Endometrium (tissue), 2 donors: ENCODE data around the gene PIK3C3.
"Not testable (repeated sequence)": the region's sequence is repeated elsewhere in the genome, so short reads cannot be mapped to it uniquely, and the experiment has no call there.

ENCODE experiments used
- FAIRE-seq: peaks from 2 replicates; lab custom pipeline; 2012; peaks lifted over from hg19 to GRCh38; lab: Jason Lieb, UNC
- donor health status: control.
- donor health status: control.

PIK3C3 gene

DNA sequence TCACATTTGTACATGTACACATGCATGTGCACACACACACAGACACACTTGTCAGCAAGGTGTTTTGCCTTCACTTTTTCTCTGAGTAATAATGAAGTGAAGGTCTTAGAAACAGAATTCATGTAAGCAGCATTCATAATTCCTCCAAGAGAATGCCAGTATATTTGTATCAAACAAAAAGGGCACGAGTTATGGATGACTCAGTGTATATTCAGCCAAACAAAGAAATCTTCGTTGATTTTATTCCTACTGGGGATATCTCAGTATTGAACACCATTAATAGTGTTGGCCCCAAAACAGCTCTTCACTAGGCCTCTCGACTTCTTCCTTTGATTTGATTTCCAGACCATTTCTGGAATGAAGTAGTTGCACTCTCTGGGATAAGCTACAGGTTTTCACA, 125.3 kb downstream of the PIK3C3 start:
- FAIRE-seq, result no peak

DNA sequence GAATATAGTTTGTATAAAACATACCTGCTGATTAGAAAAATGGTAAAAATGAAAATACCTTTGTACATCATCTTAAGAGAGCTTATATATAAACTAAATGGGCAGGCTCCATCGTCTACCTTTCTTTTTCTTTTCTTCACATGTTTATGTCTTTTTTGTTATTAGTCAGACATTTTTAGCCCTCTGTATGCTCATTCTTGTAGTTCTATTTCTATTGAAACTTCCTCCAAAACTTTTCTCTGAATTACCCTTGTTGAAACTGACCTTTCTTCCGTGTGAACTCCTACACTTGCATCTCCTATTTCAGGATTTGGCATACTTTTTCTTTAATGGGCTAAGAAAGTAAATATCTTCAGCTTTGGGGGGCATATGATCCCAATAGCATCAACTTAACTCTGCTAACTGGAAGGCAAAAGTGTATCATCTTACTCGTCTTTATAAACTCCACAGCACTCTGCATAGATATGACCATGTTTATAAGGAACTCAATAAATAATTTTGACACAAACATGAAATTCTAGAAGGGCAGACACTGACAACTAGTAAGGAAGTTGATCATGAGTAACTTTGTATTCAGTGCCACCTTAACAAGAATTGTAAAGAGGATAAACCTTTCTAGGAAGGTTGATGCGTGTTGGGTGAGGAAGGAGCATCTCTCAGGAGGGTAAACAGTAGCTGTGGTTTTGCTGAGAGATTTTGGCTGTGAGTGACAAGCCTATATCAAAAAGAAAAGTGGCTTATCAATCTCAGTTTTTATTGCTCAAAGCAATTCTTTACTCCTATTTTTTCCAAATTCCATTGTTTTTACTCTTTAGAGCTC, 127.6 kb downstream of the PIK3C3 start:
- no peak for FAIRE-seq

DNA sequence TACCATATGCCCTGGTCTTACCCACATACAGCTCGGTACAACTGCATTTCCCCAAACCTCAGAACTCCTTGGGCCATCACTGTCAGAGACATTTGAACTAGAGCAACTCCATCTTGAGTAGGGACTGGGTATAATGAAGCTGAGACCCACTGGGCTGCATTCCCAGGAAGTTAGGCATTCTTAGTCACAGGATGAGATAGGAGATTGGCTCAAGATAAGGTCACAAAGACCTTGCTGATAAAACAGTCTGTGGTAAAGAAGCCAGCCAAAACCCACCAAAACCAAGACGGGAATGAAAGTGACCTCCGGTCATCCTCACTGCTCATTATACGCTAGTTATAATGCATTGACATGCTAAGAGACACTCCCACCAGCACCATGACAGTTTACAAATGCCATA, 131.3 kb downstream of the PIK3C3 start:
- no peak for FAIRE-seq

DNA sequence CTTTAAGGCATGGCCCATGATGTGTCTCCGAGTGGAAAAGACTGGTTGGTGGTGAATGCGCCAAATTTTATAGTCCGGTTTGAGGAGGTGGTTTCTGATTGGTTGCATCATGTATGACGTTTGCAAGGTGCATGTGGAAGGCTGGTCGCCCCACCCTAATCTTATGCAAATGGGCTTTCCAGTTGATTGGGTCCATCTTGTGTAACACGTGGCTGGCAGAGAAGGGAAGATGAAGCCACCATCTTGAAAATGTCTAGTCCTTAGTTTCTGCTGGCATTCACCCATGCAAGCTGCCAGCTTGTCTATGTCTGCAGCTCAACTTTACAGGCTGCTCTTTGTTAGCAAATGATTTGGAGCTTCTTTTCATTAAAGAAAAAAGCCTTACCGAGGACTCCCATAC, 132.2 kb downstream of the PIK3C3 start:
- FAIRE-seq, result no peak

DNA sequence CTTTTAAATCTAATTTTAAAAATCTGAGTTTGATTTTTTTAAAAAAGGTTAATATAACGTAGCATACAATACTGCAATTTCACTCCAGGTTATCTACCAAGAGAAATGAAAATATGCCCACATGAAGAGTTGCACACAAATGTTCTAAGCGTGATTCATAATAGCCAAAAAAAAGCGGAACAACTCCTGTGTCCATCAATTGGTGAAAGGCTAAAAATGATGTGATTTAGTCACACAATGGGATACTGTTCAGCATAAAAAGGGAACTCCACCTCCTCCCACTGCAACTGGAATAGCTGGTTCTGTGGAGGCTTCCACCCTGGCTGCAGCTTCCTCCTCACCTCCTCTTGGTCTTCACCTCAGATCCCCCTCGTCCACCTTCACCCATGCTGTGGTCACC, 132.8 kb downstream of the PIK3C3 start:
- no peak for FAIRE-seq

DNA sequence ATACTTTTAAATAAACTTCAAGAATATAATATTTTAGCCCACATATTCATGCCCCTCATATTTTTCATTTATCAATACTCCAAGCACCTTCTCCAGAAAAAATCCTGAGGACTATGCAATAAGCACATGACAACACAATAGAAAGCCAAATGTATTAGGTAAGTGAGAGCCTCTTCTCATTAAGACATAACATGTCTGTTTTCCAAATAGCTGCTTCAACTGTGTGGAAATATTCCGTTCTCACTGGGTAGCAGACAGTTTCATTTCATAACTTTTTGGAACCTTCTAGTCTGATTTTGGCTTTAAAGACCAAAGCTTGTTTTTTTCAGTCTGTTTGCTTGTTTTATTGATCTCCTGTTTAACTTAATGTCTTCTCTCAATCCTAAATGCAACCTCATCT, 137.8 kb downstream of the PIK3C3 start:
- FAIRE-seq, result no peak

DNA sequence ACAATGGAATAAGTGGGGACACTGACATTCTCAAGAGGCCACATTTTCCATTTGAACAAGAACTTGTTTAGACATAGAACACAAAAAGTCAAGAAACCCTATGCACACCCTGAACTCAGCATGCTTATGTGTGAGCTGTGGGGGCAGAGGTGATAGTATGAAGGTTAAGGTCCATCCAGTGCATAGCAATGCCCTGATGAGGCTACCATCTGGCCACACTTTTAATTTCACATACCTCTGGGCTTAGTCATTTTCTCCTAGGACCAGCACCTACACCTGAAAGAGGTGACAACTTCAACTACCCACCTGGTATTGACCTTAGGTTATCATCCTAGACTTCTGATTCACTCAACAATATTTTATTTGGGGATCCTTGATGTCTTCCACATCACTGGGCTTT, 139.8 kb downstream of the PIK3C3 start:
- FAIRE-seq, result no peak

DNA sequence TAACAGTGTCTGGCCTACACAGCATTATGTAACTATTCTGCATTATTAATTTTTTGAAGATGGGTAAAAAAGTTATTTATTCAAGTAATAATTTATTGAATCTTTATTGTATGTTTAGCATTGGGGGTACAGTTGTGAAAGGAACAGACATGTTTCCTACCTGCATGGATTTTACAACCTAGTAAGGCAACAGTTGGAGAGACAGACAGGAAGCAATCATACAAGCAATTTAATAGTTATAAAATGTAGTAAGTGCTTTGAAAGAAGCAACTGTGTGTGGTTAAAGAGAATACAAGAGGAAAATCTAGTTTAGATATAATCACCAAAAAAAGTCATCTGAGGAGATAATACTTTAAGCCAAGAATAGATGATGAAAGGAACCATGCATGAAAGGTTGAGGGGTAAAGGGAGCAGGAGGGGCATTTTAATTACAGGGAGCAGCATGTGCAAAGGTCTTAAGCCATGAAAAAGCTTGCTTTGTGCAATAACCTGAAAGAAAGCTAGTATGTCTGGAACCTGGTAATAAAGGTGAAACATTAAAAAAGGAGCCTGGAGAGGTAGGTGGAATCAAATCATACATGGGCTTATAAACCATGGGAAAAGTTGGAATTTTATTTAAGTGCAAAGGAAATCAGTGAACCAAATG, 140.8 kb downstream of the PIK3C3 start:
- no peak for FAIRE-seq

DNA sequence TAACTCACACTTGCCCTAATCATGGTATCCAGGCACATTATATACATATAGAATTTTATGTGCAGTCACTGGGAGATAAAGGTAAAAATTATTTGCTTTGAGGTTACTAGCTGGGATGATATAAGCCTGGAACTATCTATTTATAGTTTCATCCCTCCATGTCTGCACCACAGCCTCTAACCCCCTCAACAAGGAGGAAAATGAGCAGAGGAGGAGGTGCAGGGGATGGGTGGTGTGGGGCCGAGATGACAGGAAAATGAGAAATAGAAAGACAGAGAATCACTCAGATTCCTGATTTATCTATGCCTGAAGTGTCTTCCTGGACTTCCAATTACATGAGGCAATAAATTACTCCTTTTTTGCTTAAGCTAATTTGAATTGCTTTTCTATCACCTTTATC, 145.2 kb downstream of the PIK3C3 start:
- FAIRE-seq, result no peak

DNA sequence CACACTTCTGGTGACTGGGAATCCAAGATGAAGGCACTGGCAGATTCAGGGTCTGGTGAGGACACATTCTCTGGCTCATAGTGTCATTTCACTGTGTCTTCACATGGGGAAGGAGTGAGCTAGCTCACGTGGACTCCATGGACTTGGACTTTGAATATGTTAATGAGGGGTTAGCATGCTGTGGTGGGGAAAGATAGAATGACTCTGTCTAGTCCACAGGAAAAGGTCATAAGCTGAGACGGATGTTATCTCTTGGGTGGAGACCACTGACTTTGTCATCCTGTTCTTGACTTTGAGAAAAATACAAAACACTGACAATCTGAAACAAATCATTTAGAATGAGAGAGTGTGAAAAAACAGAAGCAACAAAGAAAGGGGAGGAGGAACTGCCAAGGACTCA, 145.9 kb downstream of the PIK3C3 start:
- no peak for FAIRE-seq

DNA sequence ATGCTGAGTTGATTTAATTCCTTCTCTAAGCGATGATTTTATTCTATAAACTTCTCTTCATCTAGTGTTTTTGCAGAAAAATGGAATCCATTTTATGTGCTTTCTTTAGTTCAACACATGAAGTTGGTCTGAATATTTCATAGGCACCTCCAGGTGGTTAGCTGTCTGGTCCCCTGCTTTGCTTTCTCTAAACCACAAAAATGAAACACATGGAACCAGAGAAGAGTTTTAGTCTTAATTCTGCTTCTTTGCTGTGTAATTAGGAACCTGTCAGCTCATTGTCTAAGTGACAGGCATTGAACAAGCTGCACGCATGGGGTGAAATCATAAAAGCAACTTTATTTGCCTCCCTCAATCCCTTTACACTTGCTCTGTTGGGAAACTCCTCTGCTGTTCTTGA, 150.4 kb downstream of the PIK3C3 start:
- FAIRE-seq, result no peak

DNA sequence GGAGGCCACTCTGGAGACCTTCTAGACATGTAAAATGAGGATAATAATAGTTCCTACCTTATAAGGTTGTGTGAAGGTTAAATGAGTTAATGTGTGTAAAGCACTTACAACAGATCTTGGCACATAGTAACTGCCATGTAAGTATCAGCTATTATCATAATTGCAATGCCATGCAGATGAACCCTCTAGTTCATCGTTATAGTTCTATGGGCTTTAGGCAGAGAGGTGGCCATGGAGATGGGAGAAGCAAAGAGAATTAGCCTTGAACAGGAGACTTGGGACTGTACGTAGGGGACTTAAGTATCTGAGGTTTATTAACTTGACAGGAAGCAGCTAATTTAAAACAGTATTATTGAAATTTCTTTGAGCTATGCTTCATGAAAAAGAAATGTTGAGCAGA, 151.8 kb downstream of the PIK3C3 start:
- no peak for FAIRE-seq

DNA sequence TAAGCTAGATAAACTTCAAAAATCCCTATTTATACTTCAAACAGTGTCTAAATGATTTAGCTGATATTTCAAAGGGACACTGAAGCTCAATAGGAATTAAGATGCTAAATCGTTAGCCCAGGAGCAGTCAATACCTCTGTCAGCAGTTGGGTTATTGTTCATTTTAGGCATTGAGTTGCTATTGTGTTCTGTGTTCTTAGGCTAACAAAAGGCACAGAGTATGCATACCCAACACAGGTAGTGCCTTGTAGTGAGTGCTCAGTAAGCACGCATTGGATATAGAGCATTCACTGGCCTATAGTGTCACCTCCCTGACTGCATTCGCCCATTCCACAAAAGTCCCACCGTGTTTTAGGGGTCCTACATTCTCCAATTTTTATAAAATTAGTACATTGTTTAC, 152.3 kb downstream of the PIK3C3 start:
- FAIRE-seq, result no peak

DNA sequence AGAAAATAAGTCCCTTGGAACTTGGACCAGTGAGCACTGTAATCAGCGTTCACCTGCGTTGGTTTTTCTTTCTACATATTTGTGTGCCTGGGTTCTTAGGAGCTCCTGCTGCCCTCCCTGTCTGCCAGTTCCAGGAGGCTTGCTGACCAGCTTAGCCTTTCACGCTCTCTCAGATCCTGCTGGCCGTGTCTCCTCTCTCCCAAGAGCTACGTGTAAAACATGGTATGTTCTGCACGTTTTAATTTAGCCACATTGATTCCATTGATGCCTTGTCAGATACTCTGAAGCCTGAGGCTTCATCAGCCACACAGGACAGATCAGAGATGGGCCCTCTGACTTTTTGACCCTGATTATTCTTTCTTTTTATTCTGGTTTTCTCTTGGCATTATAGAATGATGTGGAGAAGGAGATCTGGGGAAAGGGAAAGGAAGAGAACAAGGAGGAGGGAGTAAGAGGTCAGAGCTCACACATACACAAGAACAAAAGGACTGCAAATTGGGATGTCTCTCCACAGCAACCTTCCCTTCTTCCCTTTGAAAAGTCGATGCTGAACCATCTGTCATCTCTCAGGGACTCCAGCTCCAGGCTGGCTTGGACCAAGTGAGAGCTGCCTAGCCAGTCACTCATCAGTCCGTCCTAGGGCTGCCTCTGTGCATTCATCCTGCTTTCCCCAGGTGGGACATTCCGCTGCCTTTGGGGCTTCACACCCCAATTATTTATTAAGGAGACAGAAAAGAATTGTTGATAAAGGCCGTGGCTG, 152.8 kb downstream of the PIK3C3 start:
- FAIRE-seq, result no peak

DNA sequence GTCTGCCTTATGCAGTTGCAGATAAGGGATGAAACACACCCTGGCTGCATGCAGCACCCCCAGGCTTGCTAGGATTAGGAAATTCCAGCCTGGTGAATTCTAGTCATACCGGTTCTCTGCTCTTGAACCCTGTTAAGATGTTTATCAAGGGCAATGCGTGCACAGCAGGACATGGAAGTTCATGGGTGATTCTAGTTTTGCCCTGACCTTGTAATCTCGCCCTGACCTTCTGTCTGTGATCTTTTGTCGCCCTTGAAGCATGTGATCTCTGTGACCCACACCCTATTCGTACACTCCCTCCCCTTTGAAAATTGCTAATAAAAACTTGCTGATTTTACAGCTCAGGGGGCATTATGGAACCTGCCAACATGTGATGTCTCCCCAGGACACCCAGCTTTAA, 157.1 kb downstream of the PIK3C3 start:
- FAIRE-seq, result not testable (repeated sequence)

DNA sequence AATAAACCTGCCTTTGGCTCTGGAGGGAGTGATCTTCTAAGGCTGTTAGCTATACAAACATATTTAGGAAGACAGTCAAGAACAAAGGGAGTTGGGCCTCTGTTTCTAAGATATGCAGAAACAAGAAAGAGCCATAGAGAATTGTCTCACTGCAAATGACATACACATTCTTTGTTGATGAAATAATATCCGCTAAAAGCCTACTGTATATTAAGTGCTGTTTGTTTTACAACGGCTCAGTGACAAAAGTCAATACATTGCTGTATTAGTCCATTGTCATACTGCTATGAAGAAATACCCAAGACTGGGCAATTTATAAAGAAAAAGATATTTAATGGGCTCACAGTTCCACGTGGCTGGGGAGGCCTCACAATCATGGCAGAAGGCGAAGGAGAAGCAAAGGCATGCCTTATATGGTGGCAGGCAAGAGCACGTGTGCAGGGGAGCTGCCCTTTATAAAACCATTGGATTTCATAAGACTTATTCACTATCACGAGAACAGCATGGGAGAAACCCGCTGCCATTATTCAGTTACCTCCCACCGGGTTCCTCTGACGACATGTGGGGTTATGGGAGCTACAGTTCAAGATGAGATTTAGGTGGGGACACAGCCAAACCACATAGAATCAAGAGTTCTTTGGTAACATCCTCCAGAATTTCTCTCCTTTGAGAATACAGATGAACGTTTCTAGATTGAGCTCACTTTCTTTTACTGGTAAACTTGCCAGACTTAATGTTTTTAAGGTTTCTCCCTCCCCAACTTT, 157.8 kb downstream of the PIK3C3 start:
- FAIRE-seq, result no peak

DNA sequence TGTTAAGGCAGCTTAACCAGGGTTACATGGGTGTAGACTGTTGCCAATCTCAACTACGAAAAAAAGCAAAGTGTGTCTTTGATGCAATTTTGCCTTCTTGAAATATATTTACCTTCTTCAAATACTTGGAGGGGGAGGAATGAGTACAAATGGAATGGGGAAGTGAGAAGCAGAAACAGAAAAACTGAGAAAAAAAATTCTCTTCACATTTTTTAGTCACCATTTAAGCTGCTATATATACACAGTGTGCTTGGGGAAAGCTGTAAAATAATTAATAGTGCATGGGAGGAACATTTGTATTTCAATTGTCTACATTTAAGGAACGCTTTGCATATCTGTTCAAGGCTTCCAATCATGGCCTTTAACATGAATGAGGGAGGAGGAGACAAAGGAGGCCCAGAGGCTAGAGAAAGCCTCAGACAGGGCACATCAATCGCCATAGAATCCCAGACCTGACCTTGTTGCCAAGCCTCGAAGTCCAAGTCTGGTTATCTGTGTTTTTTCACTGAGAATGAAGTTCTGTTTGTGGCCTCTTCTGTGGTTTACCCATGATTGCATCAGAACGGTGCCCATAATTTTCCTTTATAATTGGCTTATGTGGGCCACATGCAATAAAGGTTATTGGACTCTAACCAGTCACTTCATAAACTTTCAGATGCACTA, 158.6 kb downstream of the PIK3C3 start:
- FAIRE-seq, result no peak

DNA sequence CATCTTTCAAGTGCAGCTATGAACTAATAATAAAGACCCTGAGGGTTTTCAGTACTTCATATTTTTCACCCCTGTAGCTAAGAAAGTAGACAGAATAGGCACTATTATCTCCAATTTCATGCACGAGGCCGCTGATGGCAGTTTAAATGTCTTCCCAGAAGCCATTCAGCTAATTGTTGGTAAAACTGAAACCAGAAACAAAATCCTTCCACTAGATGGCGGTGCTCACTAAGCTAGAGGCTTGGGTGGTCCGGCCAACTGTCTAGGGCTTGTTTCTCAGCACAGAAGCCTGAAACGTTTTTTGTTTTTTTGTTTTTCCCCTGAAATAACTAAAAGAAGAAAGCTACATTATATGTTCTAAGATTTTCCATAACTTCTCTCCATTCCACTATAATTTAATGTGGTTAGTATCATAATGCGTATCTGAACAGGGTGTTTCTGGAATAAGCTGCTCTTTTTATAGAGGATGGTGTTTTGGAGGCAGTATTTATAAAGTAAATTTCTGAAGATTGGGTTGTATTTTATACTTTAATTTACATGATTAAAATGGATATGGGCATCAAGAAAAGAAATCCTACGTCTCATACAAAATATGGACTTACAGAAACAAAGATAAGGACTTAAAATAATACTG, 159.4 kb downstream of the PIK3C3 start:
- peak; percentile 67 for FAIRE-seq

DNA sequence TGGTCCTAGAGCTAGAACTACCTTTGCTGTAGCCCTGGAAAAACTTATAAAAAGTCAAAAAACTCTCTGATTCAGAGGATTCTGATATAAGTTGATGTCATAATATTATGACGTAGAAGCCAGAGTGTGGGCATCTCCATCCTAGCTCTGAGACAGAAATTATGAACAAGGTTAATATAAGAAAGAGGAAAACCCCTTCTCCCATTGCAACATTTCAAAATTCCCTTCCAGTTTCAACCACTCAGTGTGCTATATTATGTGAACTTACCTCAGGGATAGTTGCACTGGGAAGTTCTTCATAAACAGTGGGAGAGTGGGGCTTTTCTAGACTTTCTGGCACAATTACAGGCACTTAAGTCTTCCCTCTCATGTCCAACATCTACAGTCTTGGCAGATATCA, 171.6 kb downstream of the PIK3C3 start:
- FAIRE-seq, result no peak

DNA sequence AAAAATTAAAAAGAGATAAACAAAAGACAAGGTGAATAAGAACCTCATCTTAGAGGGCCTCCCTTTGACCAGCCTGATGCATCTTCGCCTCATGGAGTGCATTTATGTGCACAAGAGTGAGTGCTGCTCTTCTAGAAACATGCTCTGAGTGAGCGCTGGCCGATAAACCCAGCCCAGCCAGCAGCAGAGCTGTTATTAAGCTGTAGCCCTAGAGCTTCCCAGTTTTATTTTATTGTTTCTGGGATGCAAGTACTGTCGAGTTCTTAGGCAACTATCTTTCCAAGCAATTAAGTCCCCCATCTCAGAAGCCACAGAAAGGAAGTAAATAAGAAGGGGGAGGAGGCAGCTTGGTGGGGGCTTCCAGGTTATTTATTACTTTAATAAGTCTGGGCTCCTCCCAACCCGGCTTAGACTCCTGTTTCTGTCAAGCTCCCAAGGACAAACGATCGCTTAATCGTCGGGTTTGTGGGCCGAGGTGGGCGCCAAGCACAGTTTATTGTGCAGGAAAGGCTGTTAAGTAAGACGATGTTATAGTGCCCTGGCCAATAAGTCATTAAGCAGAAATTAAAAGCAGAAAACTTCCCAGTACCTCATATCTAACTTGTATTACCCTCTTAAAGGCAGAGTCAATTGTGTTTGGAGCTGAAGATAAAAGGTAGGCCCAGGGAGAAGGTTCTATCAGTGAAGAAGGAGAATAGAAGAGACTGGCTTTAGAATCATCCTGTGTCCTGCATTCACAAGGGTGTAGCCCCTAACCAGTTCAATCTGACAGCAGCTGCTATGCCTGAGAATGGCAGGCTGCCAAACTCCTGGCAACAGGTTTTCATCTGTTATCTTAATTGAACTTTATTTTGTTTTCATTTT, 176.3 kb downstream of the PIK3C3 start:
- FAIRE-seq, result no peak

DNA sequence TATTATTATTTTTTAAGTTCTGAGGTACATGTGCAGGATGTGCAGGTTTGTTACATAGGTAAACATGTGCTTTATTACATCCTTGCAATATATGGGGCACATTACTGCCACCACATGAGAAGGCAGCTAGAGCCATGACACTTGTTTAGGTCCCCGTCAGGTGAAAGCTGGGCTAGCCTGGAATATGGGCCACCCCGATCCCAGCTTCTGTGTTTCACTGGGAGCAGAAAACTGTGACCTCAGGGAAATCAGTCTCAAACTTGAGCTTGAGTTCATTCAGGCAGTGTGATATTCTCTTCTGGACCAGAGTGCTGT, 176.9 kb downstream of the PIK3C3 start:
- FAIRE-seq, result no peak
